ENCODE measurements around the gene CSAD.

CSAD gene

DNA sequence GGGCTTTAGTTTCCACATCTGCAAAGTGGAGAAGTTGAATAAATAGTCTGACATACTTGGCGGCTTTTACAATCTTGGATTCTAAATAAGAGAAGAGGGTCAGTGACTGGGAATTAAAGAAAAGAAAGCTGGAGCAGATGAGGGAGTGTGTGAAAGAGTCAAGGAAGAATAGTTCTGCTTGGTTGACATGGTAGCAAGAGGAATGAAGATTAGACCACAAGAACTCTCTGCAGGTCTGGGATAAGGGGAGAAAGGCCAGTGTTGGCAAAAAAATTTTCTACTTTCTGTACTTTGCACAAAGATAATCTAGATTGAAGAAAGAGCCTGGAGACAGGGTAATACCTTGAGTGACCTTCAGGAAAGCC is 20.4 kb upstream of the CSAD start:
- Histone ChIP-seq H4K91ac (ENCODE audit: low read length) (no peak overlapping the region), H2AK5ac (ENCODE audit: low read length, severe bottlenecking) (no peak overlapping the region), H2BK15ac (ENCODE audit: low read depth, poor library complexity, severe bottlenecking) (no peak overlapping the region), H4K8ac (ENCODE audit: low read length) (no peak overlapping the region), H2BK5ac (ENCODE audit: low read depth, low read length, poor library complexity, severe bottlenecking) (no peak overlapping the region), H3K27me3 (ENCODE audit: control insufficient read depth in 1 of 2, insufficient read depth in 1 of 2, low read length in 2 of 2) (peaks cover 0 to 30% of the 10 kb centered on the region in 2 experiments), H2BK12ac (ENCODE audit: low read length in 2 of 2) (no peak overlapping the region), H3K18ac (ENCODE audit: low read depth in 1 of 2, low read length in 2 of 2) (no peak overlapping the region), H3K9ac (ENCODE audit: low read length) (peak overlapping the region; percentile 7), H3K4me2 (ENCODE audit: low read length, poor library complexity, severe bottlenecking) (no peak overlapping the region), H3K4ac (ENCODE audit: low read depth in 1 of 2, low read length in 2 of 2) (no peak overlapping the region), H2AFZ (ENCODE audit: low read depth, low read length) (no peak overlapping the region), H3K4me1 (ENCODE audit: control insufficient read depth, insufficient read depth, low read depth, low read length) (peaks cover 6% of the 10 kb centered on the region), H3K27ac (ENCODE audit: low read length, poor library complexity, severe bottlenecking) (peak overlapping the region; percentile 38), H3K9me3 (ENCODE audit: control insufficient read depth, low read length) (no peaks in the 10 kb centered on the region), H3K36me3 (ENCODE audit: control insufficient read depth in 1 of 2, insufficient read depth in 2 of 2, low read depth in 1 of 2, low read length in 2 of 2) (peaks cover 0 to 3% of the 10 kb centered on the region in 2 experiments), H2BK120ac (ENCODE audit: low read depth, low read length) (no peak overlapping the region), H3K4me3 (ENCODE audit: insufficient read depth in 1 of 2, low read depth in 1 of 2, low read length in 2 of 2) (no peak overlapping the region), H3K14ac (ENCODE audit: low read length in 2 of 2) (no peak overlapping the region), H3K23ac (ENCODE audit: low read length in 2 of 2) (no peak overlapping the region), H3K79me1 (replicated peaks; ENCODE audit: low read length, poor library complexity, severe bottlenecking) (no peaks in the 10 kb centered on the region)
- whole genome bisulfite sequencing: 55% methylated on average over 1 of the region's 1 CpG
- DNase-seq: peak; percentile 61

DNA sequence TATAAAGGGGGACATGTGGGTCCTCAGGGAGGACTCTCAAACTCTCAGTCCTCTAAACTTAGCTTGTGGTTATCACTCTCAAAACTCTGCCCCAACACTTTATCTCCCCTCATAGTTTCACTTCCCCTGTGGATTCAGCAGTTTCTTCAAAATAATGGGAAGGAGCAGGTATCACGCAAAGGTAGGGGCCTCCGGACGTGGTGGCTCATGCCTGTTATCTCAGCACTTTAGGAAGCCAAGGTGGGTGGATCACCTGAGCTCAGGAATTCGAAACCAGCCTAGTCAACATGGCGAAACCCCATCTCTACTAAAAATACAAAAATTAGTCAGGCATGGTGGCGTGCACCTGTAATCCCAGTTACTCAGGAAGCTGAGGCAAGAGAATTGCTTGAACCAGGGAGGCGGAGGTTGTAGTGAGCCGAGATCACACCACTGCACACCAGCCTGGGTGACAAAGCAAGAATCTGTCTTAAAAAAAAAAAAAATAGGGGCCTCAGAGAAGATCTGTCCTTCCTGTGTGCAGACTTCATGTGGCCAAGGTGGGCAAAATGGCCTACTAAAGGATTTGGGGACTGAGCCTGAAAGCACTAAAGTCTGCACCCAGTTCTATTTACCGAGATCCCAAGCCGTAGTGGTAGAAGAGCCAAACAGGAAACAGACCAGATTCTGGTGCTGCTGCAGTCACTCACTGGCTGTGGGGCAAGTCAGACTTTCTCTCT is 19.9 kb upstream of the CSAD start:
- no peak overlapping the region for H2BK15ac ChIP-seq (ENCODE audit: low read depth, poor library complexity, severe bottlenecking)
- H3K14ac ChIP-seq (ENCODE audit: low read length in 2 of 2): no peak overlapping the region
- no peak overlapping the region for H3K23ac ChIP-seq (ENCODE audit: low read length in 2 of 2)
- no peaks in the 10 kb centered on the region for H3K9me3 ChIP-seq (ENCODE audit: control insufficient read depth, low read length)
- H4K8ac ChIP-seq (ENCODE audit: low read length): no peak overlapping the region
- H3K9ac ChIP-seq (ENCODE audit: low read length): peak overlapping the region; percentile 7
- H3K4ac ChIP-seq (ENCODE audit: low read depth in 1 of 2, low read length in 2 of 2): no peak overlapping the region
- H3K27me3 ChIP-seq (ENCODE audit: control insufficient read depth in 1 of 2, insufficient read depth in 1 of 2, low read length in 2 of 2): peaks cover 0 to 36% of the 10 kb centered on the region in 2 experiments
- no peak for DNase-seq
- peak overlapping the region; percentile 38 for H3K27ac ChIP-seq (ENCODE audit: low read length, poor library complexity, severe bottlenecking)
- no peak overlapping the region for H4K91ac ChIP-seq (ENCODE audit: low read length)
- H2BK120ac ChIP-seq (ENCODE audit: low read depth, low read length): no peak overlapping the region
- no peaks in the 10 kb centered on the region for H3K79me1 ChIP-seq (replicated peaks; ENCODE audit: low read length, poor library complexity, severe bottlenecking)
- no peak overlapping the region for H3K4me3 ChIP-seq (ENCODE audit: insufficient read depth in 1 of 2, low read depth in 1 of 2, low read length in 2 of 2)
- H2BK5ac ChIP-seq (ENCODE audit: low read depth, low read length, poor library complexity, severe bottlenecking): no peak overlapping the region
- H3K18ac ChIP-seq (ENCODE audit: low read depth in 1 of 2, low read length in 2 of 2): no peak overlapping the region
- 78% methylated on average over 10 of the region's 10 CpGs for WGBS
- no peak overlapping the region for H3K4me2 ChIP-seq (ENCODE audit: low read length, poor library complexity, severe bottlenecking)
- no peak overlapping the region for H2BK12ac ChIP-seq (ENCODE audit: low read length in 2 of 2)
- H3K4me1 ChIP-seq (ENCODE audit: control insufficient read depth, insufficient read depth, low read depth, low read length): peaks cover 6% of the 10 kb centered on the region
- H3K36me3 ChIP-seq (ENCODE audit: control insufficient read depth in 1 of 2, insufficient read depth in 2 of 2, low read depth in 1 of 2, low read length in 2 of 2): peaks cover 0 to 5% of the 10 kb centered on the region in 2 experiments
- no peak overlapping the region for H2AFZ ChIP-seq (ENCODE audit: low read depth, low read length)
- H2AK5ac ChIP-seq (ENCODE audit: low read length, severe bottlenecking): no peak overlapping the region

- Histone ChIP-seq H3K9me3 (ENCODE audit: control insufficient read depth, low read length) (no peaks in the 10 kb centered on the region), H2BK120ac (ENCODE audit: low read depth, low read length) (no peak overlapping the region), H2BK5ac (ENCODE audit: low read depth, low read length, poor library complexity, severe bottlenecking) (no peak overlapping the region), H3K27me3 (ENCODE audit: control insufficient read depth in 1 of 2, insufficient read depth in 1 of 2, low read length in 2 of 2) (peaks cover 0 to 41% of the 10 kb centered on the region in 2 experiments), H3K23ac (ENCODE audit: low read length in 2 of 2) (no peak overlapping the region), H3K36me3 (ENCODE audit: control insufficient read depth in 1 of 2, insufficient read depth in 2 of 2, low read depth in 1 of 2, low read length in 2 of 2) (peaks cover 0 to 6% of the 10 kb centered on the region in 2 experiments), H4K91ac (ENCODE audit: low read length) (no peak overlapping the region), H3K14ac (ENCODE audit: low read length in 2 of 2) (no peak overlapping the region), H3K9ac (ENCODE audit: low read length) (no peak overlapping the region), H4K8ac (ENCODE audit: low read length) (no peak overlapping the region), H3K4me2 (ENCODE audit: low read length, poor library complexity, severe bottlenecking) (no peak overlapping the region), H2AFZ (ENCODE audit: low read depth, low read length) (no peak overlapping the region), H3K18ac (ENCODE audit: low read depth in 1 of 2, low read length in 2 of 2) (no peak overlapping the region), H3K4me1 (ENCODE audit: control insufficient read depth, insufficient read depth, low read depth, low read length) (peaks cover 4% of the 10 kb centered on the region), H3K27ac (ENCODE audit: low read length, poor library complexity, severe bottlenecking) (no peak overlapping the region), H2BK15ac (ENCODE audit: low read depth, poor library complexity, severe bottlenecking) (no peak overlapping the region), H2AK5ac (ENCODE audit: low read length, severe bottlenecking) (no peak overlapping the region), H3K4ac (ENCODE audit: low read depth in 1 of 2, low read length in 2 of 2) (no peak overlapping the region), H3K79me1 (replicated peaks; ENCODE audit: low read length, poor library complexity, severe bottlenecking) (no peaks in the 10 kb centered on the region), H2BK12ac (ENCODE audit: low read length in 2 of 2) (no peak overlapping the region), H3K4me3 (ENCODE audit: insufficient read depth in 1 of 2, low read depth in 1 of 2, low read length in 2 of 2) (no peak overlapping the region)
- DNase-seq: no peak
- WGBS: 100% methylated on average over 2 of the region's 2 CpGs
Measured at GRCh38 chr12:53200107-53200457, 19.4 kb upstream of the CSAD start.

GRCh38 chr12:53199700-53200099 is 19.0 kb upstream of the CSAD start:
- Histone ChIP-seq H2BK15ac (ENCODE audit: low read depth, poor library complexity, severe bottlenecking) (no peak overlapping the region), H2AK5ac (ENCODE audit: low read length, severe bottlenecking) (no peak overlapping the region), H3K18ac (ENCODE audit: low read depth in 1 of 2, low read length in 2 of 2) (no peak overlapping the region), H2BK5ac (ENCODE audit: low read depth, low read length, poor library complexity, severe bottlenecking) (no peak overlapping the region), H2AFZ (ENCODE audit: low read depth, low read length) (no peak overlapping the region), H3K27ac (ENCODE audit: low read length, poor library complexity, severe bottlenecking) (no peak overlapping the region), H3K9me3 (ENCODE audit: control insufficient read depth, low read length) (no peaks in the 10 kb centered on the region), H3K36me3 (ENCODE audit: control insufficient read depth in 1 of 2, insufficient read depth in 2 of 2, low read depth in 1 of 2, low read length in 2 of 2) (peaks cover 0 to 6% of the 10 kb centered on the region in 2 experiments), H4K8ac (ENCODE audit: low read length) (peak overlapping the region; percentile 9), H3K9ac (ENCODE audit: low read length) (no peak overlapping the region), H3K4me3 (ENCODE audit: insufficient read depth in 1 of 2, low read depth in 1 of 2, low read length in 2 of 2) (no peak overlapping the region), H3K4me2 (ENCODE audit: low read length, poor library complexity, severe bottlenecking) (no peak overlapping the region), H3K14ac (ENCODE audit: low read length in 2 of 2) (no peak overlapping the region), H3K79me1 (replicated peaks; ENCODE audit: low read length, poor library complexity, severe bottlenecking) (no peaks in the 10 kb centered on the region), H2BK12ac (ENCODE audit: low read length in 2 of 2) (no peak overlapping the region), H3K27me3 (ENCODE audit: control insufficient read depth in 1 of 2, insufficient read depth in 1 of 2, low read length in 2 of 2) (peaks cover 0 to 45% of the 10 kb centered on the region in 2 experiments), H2BK120ac (ENCODE audit: low read depth, low read length) (no peak overlapping the region), H4K91ac (ENCODE audit: low read length) (no peak overlapping the region), H3K4ac (ENCODE audit: low read depth in 1 of 2, low read length in 2 of 2) (no peak overlapping the region), H3K23ac (ENCODE audit: low read length in 2 of 2) (no peak overlapping the region), H3K4me1 (ENCODE audit: control insufficient read depth, insufficient read depth, low read depth, low read length) (peaks cover 4% of the 10 kb centered on the region)
- no peak for DNase-seq
- WGBS: 92% methylated on average over 3 of the region's 3 CpGs
